GM18499 (cell line): Measurements from ENCODE around the gene FRMD6.
"Not testable (repeated sequence)": the region's sequence is repeated elsewhere in the genome, so short reads cannot be mapped to it uniquely, and the experiment has no call there.

ENCODE experiments used
- ATAC-seq: cut with Tn5 transposase; IDR thresholded peaks from one replicate; pipeline ENCODE4 v1.9.1; 2021; ENCODE audit warnings: moderate number of reproducible peaks; ENCODE audit not compliant: insufficient read depth, unreplicated experiment

Gene FRMD6

GRCh38 chr14:51759950-51760349, 108.2 kb downstream of the FRMD6 start:
- ATAC-seq = no peak

- ATAC-seq = not testable (repeated sequence)
Measured at GRCh38 chr14:51765726-51766125, 114.0 kb downstream of the FRMD6 start.

- ATAC-seq = not testable (repeated sequence)
Measured at GRCh38 chr14:51766586-51766985, 114.9 kb downstream of the FRMD6 start.

- not testable (repeated sequence) for ATAC-seq
Measured at GRCh38 chr14:51769261-51769660, 117.6 kb downstream of the FRMD6 start.

GRCh38 chr14:51774209-51774608, 122.5 kb downstream of the FRMD6 start:
- no peak for ATAC-seq

GRCh38 chr14:51776102-51776894, 124.6 kb downstream of the FRMD6 start:
- no peak for ATAC-seq

- ATAC-seq = no peak
Measured at GRCh38 chr14:51780006-51780692, 128.4 kb downstream of the FRMD6 start.
